Stomach (tissue), 4 donors: ENCODE data around the gene ZNF397.

Experiments
- CTCF ChIP-seq, 7 experiments: fragments of 450-650 bp in 4 of 7; fragments of 200-600 bp in 3 of 7; sonication (generic) in 3 of 7; IDR thresholded peaks; one replicate each; pipeline ENCODE4 v1.5.1; 2016 to 2019; ENCODE audit warnings: antibody characterized with exemption in 7 of 7, control low read depth in 2 of 7, mild to moderate bottlenecking in 1 of 7
- POLR2A ChIP-seq, 4 donors: fragments of 450-650 bp; IDR thresholded peaks; one replicate each; pipeline ENCODE4 v1.6.1; 2016; ENCODE audit warnings: antibody characterized with exemption in 4 of 4, control low read depth in 2 of 4, mild to moderate bottlenecking in 1 of 4, moderate library complexity in 1 of 4
- POLR2AphosphoS5 ChIP-seq, 3 donors: sonication (generic); formaldehyde crosslinking; IDR thresholded peaks; one replicate each; pipeline ENCODE4 v1.6.1; 2016; ENCODE audit warnings: antibody characterized with exemption in 3 of 3

- TF ChIP-seq CTCF (IDR thresholded peaks at IDR 0.05) (no peak), POLR2A (IDR thresholded peaks at IDR 0.05) (no peak), POLR2AphosphoS5 (IDR thresholded peaks at IDR 0.05) (no peak)
These were observed 49.2 kb upstream of the ZNF397 start for GRCh38 chr18:35191698-35192025.
